Upper lobe of left lung (tissue), 6 donors: ENCODE data around the gene RPUSD4. TPM values are rescaled to one million over a fixed set of nuclear protein-coding genes. Genes with fewer than 3 reads are reported as not detected.
"Not testable (repeated sequence)": the region's sequence is repeated elsewhere in the genome, so short reads cannot be mapped to it uniquely, and the experiment has no call there.

Experiments
- ATAC-seq, 2 donors: fragments of 200-7000 bp; cut with Tn5 transposase; one replicate each; pipeline ENCODE4 v1.9.1; 2022; ENCODE audit warnings: mild to moderate bottlenecking in 2 of 2, moderate library complexity in 2 of 2; ENCODE audit not compliant: low FRiP score in 2 of 2
- DNase-seq, 2 donors: peaks; one replicate each; pipeline ENCODE4 v3.0.0-alpha.2; 2019 to 2020
- H3K27ac ChIP-seq, 4 donors: fragments of 200-600 bp; sonication (generic); one replicate each; pipeline ENCODE4 v1.5.1; 2016 to 2019
- H3K27me3 ChIP-seq, 4 donors: fragments of 200-600 bp; sonication (generic); one replicate each; pipeline ENCODE4 v1.5.1; 2017 to 2019
- H3K36me3 ChIP-seq, 4 donors: fragments of 200-600 bp; sonication (generic); one replicate each; pipeline ENCODE4 v1.5.1; 2016 to 2019
- H3K4me1 ChIP-seq, 4 donors: fragments of 200-600 bp; sonication (generic); one replicate each; pipeline ENCODE4 v1.5.1; 2018 to 2019
- H3K4me3 ChIP-seq, 4 donors: fragments of 200-600 bp; sonication (generic); one replicate each; pipeline ENCODE4 v1.5.1; 2017 to 2019; ENCODE audit warnings: mild to moderate bottlenecking in 2 of 4, moderate library complexity in 1 of 4
- H3K9me3 ChIP-seq, 4 donors: fragments of 200-600 bp; sonication (generic); one replicate each; pipeline ENCODE4 v1.5.1; 2018 to 2019
- CTCF ChIP-seq, 6 experiments: fragments of 450-650 bp in 4 of 6; fragments of 200-600 bp in 2 of 6; sonication (generic) in 2 of 6; IDR thresholded peaks; one replicate each; pipeline ENCODE4 v1.5.1; 2016 to 2019; ENCODE audit warnings: antibody characterized with exemption in 6 of 6
- EP300 ChIP-seq, 4 donors: sonication (generic); formaldehyde crosslinking; IDR thresholded peaks; one replicate each; pipeline ENCODE4 v1.5.1; 2017; ENCODE audit warnings: antibody characterized with exemption in 4 of 4, control low read depth in 2 of 4
- POLR2A ChIP-seq, 4 donors: fragments of 450-650 bp; IDR thresholded peaks; one replicate each; pipeline ENCODE4 v1.5.1; 2016 to 2017; ENCODE audit warnings: antibody characterized with exemption in 4 of 4, mild to moderate bottlenecking in 2 of 4
- POLR2AphosphoS5 ChIP-seq, 2 donors: sonication (generic); formaldehyde crosslinking; IDR thresholded peaks; one replicate each; pipeline ENCODE4 v1.5.1; 2017; ENCODE audit warnings: antibody characterized with exemption in 2 of 2
- WGBS, 2 donors: methylation state at CpG; one replicate each; pipeline ENCODE4 v1.1.5; 2017 to 2018; 5-methylcytosine and 5-hydroxymethylcytosine counted together
- total RNA-seq, 6 donors: library from RNA; depleted of rRNA in 4 of 6; stranded (reverse); fragments of >200 nt in 4 of 6; gene quantifications; one replicate each; pipeline versions ENCODE4 v1.1.0 to v1.2.1, GENCODE V29; 2016 to 2021
- donor health status: DM: no; HTN: no; CAD: no; lungs with moderate emphysema.
- donor health status: DM: no; HTN: yes; CAD: no; lungs with severe emphysema.

RPUSD4 gene
- 10 to 100 TPM; 13.7 to 32.5 (median 20.5) TPM for total RNA-seq

- Histone ChIP-seq H3K4me1 (peaks cover 23 to 38% (median 35%) of the 10 kb centered on the region in 4 donors), H3K27me3 (no peaks in the 10 kb centered on the region), H3K9me3 (no peaks in the 10 kb centered on the region), H3K27ac (peak within 1 kb of the TSS; percentile 51 to 77 (median 63)), H3K36me3 (peaks cover 0 to 34% (median 10%) of the 10 kb centered on the region in 4 donors), H3K4me3 (peak within 1 kb of the TSS; percentile 82 to 91 (median 86))
- DNase-seq = peak; percentile 99 to 100
- TF ChIP-seq POLR2A (IDR thresholded peaks at IDR 0.05) = peak in 3 of 4 donors; percentile 53 to 91 (median 85)
- TF ChIP-seq EP300 (IDR thresholded peaks at IDR 0.05) = peak in 1 of 4 donors; percentile 57
- TF ChIP-seq CTCF (IDR thresholded peaks at IDR 0.05) = no peak
- peak; percentile 79 to 92 for TF ChIP-seq POLR2AphosphoS5 (IDR thresholded peaks at IDR 0.05)
- peak; percentile 98 to 99 for ATAC-seq
- WGBS, 2 donors = 0% methylated on average over 19 to 57 of the region's 62 CpGs
These were observed at the start of gene RPUSD4, which contains the start of gene FAM118B for GRCh38 chr11:126211236-126212088. TSS of gene RPUSD4 (minus strand) at chr11:126211650. CDS start at chr11:126211638, 12 bp downstream. TSS of gene FAM118B (plus strand) at chr11:126211782. CDS start at chr11:126235002, 23,220 bp downstream.

GRCh38 chr11:126257764-126258163, 46.3 kb upstream of the RPUSD4 start:
- Histone ChIP-seq H3K27ac (no peak overlapping the region), H3K9me3 (no peaks in the 10 kb centered on the region), H3K4me3 (no peak overlapping the region), H3K36me3 (peaks cover 10 to 58% (median 45%) of the 10 kb centered on the region in 4 donors), H3K27me3 (no peaks in the 10 kb centered on the region), H3K4me1 (no peaks in the 10 kb centered on the region)
- TF ChIP-seq CTCF (IDR thresholded peaks at IDR 0.05) (no peak), POLR2AphosphoS5 (IDR thresholded peaks at IDR 0.05) (no peak), EP300 (IDR thresholded peaks at IDR 0.05) (no peak), POLR2A (IDR thresholded peaks at IDR 0.05) (no peak)
- WGBS, 2 donors = 94 to 96% methylated on average over 2 of the region's 2 CpGs
- no peak for ATAC-seq
- no peak for DNase-seq

GRCh38 chr11:126257144-126257543, 45.7 kb upstream of the RPUSD4 start:
- WGBS, 2 donors = 90 to 92% methylated on average over 2 of the region's 2 CpGs
- ATAC-seq (no peak), DNase-seq (no peak)
- Histone ChIP-seq H3K27me3 (no peaks in the 10 kb centered on the region), H3K4me1 (no peaks in the 10 kb centered on the region), H3K36me3 (peaks cover 9 to 52% (median 39%) of the 10 kb centered on the region in 4 donors), H3K4me3 (no peak overlapping the region), H3K27ac (no peak overlapping the region), H3K9me3 (no peaks in the 10 kb centered on the region)
- no peak for TF ChIP-seq POLR2AphosphoS5 (IDR thresholded peaks at IDR 0.05)
- no peak for TF ChIP-seq CTCF (IDR thresholded peaks at IDR 0.05)
- TF ChIP-seq EP300 (IDR thresholded peaks at IDR 0.05) = no peak
- TF ChIP-seq POLR2A (IDR thresholded peaks at IDR 0.05) = no peak

- Histone ChIP-seq H3K4me1 (no peaks in the 10 kb centered on the region), H3K27me3 (no peaks in the 10 kb centered on the region), H3K4me3 (no peak overlapping the region), H3K27ac (no peak overlapping the region), H3K36me3 (peaks cover 9 to 47% (median 35%) of the 10 kb centered on the region in 4 donors), H3K9me3 (no peaks in the 10 kb centered on the region)
- no peak for TF ChIP-seq POLR2AphosphoS5 (IDR thresholded peaks at IDR 0.05)
- ATAC-seq (no peak), DNase-seq (no peak)
- 91 to 97% methylated on average over 4 of the region's 4 CpGs for WGBS, 2 donors
These were observed 44.8 kb upstream of the RPUSD4 start for GRCh38 chr11:126256216-126256615.

- H3K4me3 ChIP-seq, H3K27ac ChIP-seq, H3K9me3 ChIP-seq, ATAC-seq, H3K4me1 ChIP-seq, DNase-seq, H3K27me3 ChIP-seq: not testable (repeated sequence)
- peaks cover 9 to 54% (median 38%) of the 10 kb centered on the region in 4 donors for H3K36me3 ChIP-seq
- WGBS, 2 donors = 94 to 96% methylated on average over 5 of the region's 5 CpGs
These were observed 44.1 kb upstream of the RPUSD4 start for GRCh38 chr11:126255507-126255906.
